Mesenchymal stem cell (in vitro differentiated cells and primary cell): ENCODE data around the gene KIF1B.

Experiments used
- DNase-seq: peaks from one replicate; pipeline ENCODE4 v3.0.0-alpha.2; 2013
- H2AFZ ChIP-seq: one replicate; pipeline ENCODE4 v1.6.1; 2013; ENCODE audit warnings: low read depth, mild to moderate bottlenecking, control low read depth, inconsistent platforms, low read length, moderate library complexity
- H2AK5ac ChIP-seq: 2 replicates; pipeline ENCODE4 v1.6.1; 2013; ENCODE audit warnings: low read length, moderate library complexity, mild to moderate bottlenecking, inconsistent platforms; ENCODE audit not compliant: severe bottlenecking
- H2BK120ac ChIP-seq: one replicate; pipeline ENCODE4 v1.6.1; 2013; ENCODE audit warnings: low read depth, mild to moderate bottlenecking, inconsistent platforms, low read length, moderate library complexity
- H2BK12ac ChIP-seq, 2 experiments: one replicate each; pipeline ENCODE4 v1.6.1; 2013; ENCODE audit warnings: inconsistent platforms in 2 of 2, low read length in 2 of 2, mild to moderate bottlenecking in 2 of 2, moderate library complexity in 2 of 2, control low read depth in 1 of 2
- H2BK15ac ChIP-seq: one replicate; pipeline ENCODE4 v1.6.1; 2013; ENCODE audit warnings: mild to moderate bottlenecking, low read depth, inconsistent platforms; ENCODE audit not compliant: poor library complexity, severe bottlenecking
- H2BK5ac ChIP-seq: 2 replicates; pipeline ENCODE4 v1.6.1; 2013; ENCODE audit warnings: low read depth, mild to moderate bottlenecking, low read length, control low read depth, inconsistent platforms; ENCODE audit not compliant: poor library complexity, severe bottlenecking
- H3K14ac ChIP-seq, 2 experiments: one replicate each; pipeline ENCODE4 v1.6.1; 2013; ENCODE audit warnings: inconsistent platforms in 2 of 2, low read length in 2 of 2, control low read depth in 1 of 2, mild to moderate bottlenecking in 1 of 2, moderate library complexity in 1 of 2
- H3K18ac ChIP-seq, 2 experiments: one replicate each; pipeline ENCODE4 v1.6.1; 2013; ENCODE audit warnings: inconsistent platforms in 2 of 2, low read length in 2 of 2, control low read depth in 1 of 2, low read depth in 1 of 2, mild to moderate bottlenecking in 1 of 2
- H3K23ac ChIP-seq, 2 experiments: one replicate each; pipeline ENCODE4 v1.6.1; 2013; ENCODE audit warnings: inconsistent platforms in 2 of 2, low read length in 2 of 2, mild to moderate bottlenecking in 2 of 2, moderate library complexity in 2 of 2, control low read depth in 1 of 2
- H3K27ac ChIP-seq: 2 replicates; pipeline ENCODE4 v1.5.1; 2013; ENCODE audit warnings: mild to moderate bottlenecking, moderate library complexity, low read length, control low read depth, inconsistent platforms; ENCODE audit not compliant: poor library complexity, severe bottlenecking
- H3K27me3 ChIP-seq, 2 experiments: 2 replicates each; pipeline versions ENCODE4 v1.6.1 to v1.7.0; 2013; ENCODE audit warnings: low read length in 2 of 2, mild to moderate bottlenecking in 2 of 2, moderate library complexity in 2 of 2, control low read depth in 1 of 2, inconsistent platforms in 1 of 2; ENCODE audit not compliant: control insufficient read depth in 1 of 2, insufficient read depth in 1 of 2
- H3K36me3 ChIP-seq, 2 experiments: 2 replicates each; pipeline versions ENCODE4 v1.6.1 to v1.7.0; 2013; ENCODE audit warnings: low read length in 2 of 2, control low read depth in 1 of 2, inconsistent platforms in 1 of 2, low read depth in 1 of 2, mild to moderate bottlenecking in 1 of 2; ENCODE audit not compliant: insufficient read depth in 2 of 2, control insufficient read depth in 1 of 2
- H3K4ac ChIP-seq, 2 experiments: one replicate each; pipeline ENCODE4 v1.6.1; 2013; ENCODE audit warnings: inconsistent platforms in 2 of 2, low read length in 2 of 2, mild to moderate bottlenecking in 2 of 2, moderate library complexity in 2 of 2, control low read depth in 1 of 2, low read depth in 1 of 2
- H3K4me1 ChIP-seq: 2 replicates; pipeline ENCODE4 v1.6.1; 2013; ENCODE audit warnings: low read depth, low read length, control low read depth; ENCODE audit not compliant: control insufficient read depth, insufficient read depth
- H3K4me2 ChIP-seq: 2 replicates; pipeline ENCODE4 v1.6.1; 2013; ENCODE audit warnings: low read length, mild to moderate bottlenecking, inconsistent platforms; ENCODE audit not compliant: poor library complexity, severe bottlenecking
- H3K4me3 ChIP-seq, 2 experiments: 2 replicates each; pipeline versions ENCODE4 v1.5.1 to v1.7.0; 2013; ENCODE audit warnings: low read length in 2 of 2, mild to moderate bottlenecking in 2 of 2, control low read depth in 1 of 2, low read depth in 1 of 2; ENCODE audit not compliant: insufficient read depth in 1 of 2
- H3K79me1 ChIP-seq: replicated peaks from 2 replicates; pipeline ENCODE4 v1.6.1; 2013; ENCODE audit warnings: mild to moderate bottlenecking, control low read depth, low read length, inconsistent platforms; ENCODE audit not compliant: poor library complexity, severe bottlenecking
- H3K9ac ChIP-seq: 2 replicates; pipeline ENCODE4 v1.7.0; 2013; ENCODE audit warnings: mild to moderate bottlenecking, low read length, moderate library complexity
- H3K9me3 ChIP-seq: 2 replicates; pipeline ENCODE4 v1.7.0; 2013; ENCODE audit warnings: mild to moderate bottlenecking, low read length; ENCODE audit not compliant: control insufficient read depth
- H4K8ac ChIP-seq: one replicate; pipeline ENCODE4 v1.6.1; 2013; ENCODE audit warnings: inconsistent platforms, mild to moderate bottlenecking, low read length, moderate library complexity
- H4K91ac ChIP-seq: one replicate; pipeline ENCODE4 v1.6.1; 2013; ENCODE audit warnings: mild to moderate bottlenecking, low read length, inconsistent platforms
- WGBS: methylation state at CpG from one replicate; pipeline ENCODE4 v1.1.7; 2013; ENCODE audit warnings: mixed read lengths; 5-methylcytosine and 5-hydroxymethylcytosine counted together

Gene KIF1B

DNA sequence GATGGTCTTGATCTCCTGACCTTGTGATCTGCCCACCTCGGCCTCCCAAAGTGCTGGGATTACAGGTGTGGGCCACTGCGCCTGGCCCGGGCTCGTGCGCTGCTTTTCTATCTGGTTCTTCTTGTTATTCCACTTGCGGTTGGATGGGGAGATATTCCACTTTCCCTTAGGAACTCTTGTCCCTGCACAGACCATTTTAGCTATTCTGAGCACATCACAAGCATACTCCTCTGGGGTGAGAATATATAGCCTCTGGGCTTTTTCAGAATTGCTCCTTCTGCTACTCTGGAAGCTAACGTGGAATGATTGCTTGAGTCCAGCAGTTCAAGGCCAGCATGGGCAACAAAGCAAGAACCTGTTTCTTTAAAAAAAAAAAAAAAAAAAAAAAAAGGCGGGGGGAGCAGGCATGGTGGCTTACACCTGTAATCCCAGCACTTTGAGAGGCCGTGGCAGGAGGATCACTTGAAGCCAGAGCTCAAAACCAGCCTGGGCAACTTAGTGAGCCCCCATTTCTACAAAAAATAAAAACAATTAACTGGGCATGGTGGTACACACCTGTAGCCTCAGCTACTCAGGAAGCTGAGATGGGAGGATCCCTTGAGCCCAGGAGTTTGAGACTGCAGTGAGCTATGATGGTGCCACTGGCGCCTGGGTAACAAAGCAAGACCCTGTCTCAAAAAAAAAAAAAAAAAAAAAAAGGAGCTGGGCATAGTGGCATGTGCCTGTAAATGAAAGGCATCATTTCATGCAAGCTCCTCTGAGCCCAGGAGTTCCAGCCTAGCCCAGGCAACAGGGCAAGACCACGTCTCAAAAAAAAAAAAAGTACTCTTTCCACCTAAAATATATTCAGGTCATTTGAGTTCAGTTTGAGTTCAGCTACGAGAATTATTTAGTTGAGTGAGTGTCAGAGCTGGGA lies 176.6 kb downstream of the KIF1B start:
- 91% methylated on average over 11 of the region's 12 CpGs for WGBS
- no peak overlapping the region for H3K4me2 ChIP-seq
- H3K4me1 ChIP-seq: peaks cover 2% of the 10 kb centered on the region
- H2AFZ ChIP-seq: no peak overlapping the region
- H2BK12ac ChIP-seq: no peak overlapping the region
- no peaks in the 10 kb centered on the region for H3K27me3 ChIP-seq
- no peak overlapping the region for H3K18ac ChIP-seq
- H2BK5ac ChIP-seq: no peak overlapping the region
- H2BK15ac ChIP-seq: no peak overlapping the region
- DNase-seq: no peak
- H3K9me3 ChIP-seq: no peaks in the 10 kb centered on the region
- H3K27ac ChIP-seq: peak overlapping the region; percentile 64
- no peak overlapping the region for H2AK5ac ChIP-seq
- peak overlapping the region in 1 of 2 experiments; percentile 59 for H3K4me3 ChIP-seq
- peak overlapping the region; percentile 24 for H2BK120ac ChIP-seq
- no peak overlapping the region for H4K8ac ChIP-seq
- no peak overlapping the region for H3K4ac ChIP-seq
- H3K9ac ChIP-seq: peak overlapping the region; percentile 86
- no peak overlapping the region for H4K91ac ChIP-seq
- no peak overlapping the region for H3K23ac ChIP-seq
- H3K79me1 ChIP-seq: peaks cover 3% of the 10 kb centered on the region
- H3K14ac ChIP-seq: no peak overlapping the region
- H3K36me3 ChIP-seq: peaks cover 3 to 13% of the 10 kb centered on the region in 2 experiments

DNA sequence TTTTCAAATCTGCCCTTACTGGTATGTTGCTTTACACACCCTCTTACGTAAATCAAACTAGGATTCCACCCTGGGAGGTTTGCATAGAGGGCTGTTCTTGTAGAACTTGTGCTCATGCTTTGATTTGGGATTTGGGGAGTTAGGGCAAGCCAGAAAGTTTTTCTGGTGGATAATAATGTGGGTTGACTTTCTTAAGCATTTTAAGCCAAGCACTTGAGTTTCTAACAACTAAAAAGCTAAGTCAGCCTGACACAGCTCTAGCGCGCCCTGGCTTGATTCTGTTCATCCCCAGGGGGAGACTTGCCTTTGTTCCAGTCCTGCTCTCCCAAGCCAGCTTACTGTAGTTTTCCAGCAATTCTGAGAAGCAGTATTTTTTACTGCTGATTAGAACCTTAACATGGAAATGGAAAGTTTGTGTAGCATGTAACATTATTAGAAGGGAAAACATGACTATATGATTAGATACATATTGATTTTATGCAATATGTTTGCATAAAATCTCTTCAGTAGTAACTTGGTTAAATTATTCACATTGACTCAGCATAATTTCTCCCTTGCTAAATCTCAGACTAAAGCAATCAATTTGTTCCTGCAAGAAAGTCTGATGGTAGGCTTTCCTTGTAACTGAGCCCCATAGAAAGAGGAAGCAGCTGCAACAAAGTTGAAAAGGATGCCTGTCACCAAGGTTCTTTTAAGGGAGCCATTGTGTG lies 177.5 kb downstream of the KIF1B start:
- Histone ChIP-seq H2BK15ac (no peak overlapping the region), H3K4ac (peak overlapping the region in 1 of 2 experiments; percentile 20), H3K23ac (no peak overlapping the region), H4K8ac (no peak overlapping the region), H3K18ac (no peak overlapping the region), H2BK120ac (peak overlapping the region; percentile 24), H3K9ac (peak overlapping the region; percentile 86), H3K4me1 (peaks cover 2% of the 10 kb centered on the region), H3K14ac (no peak overlapping the region), H2AFZ (no peak overlapping the region), H2AK5ac (no peak overlapping the region), H3K4me3 (peak overlapping the region in 1 of 2 experiments; percentile 59), H4K91ac (no peak overlapping the region), H3K27ac (peak overlapping the region; percentile 64), H3K27me3 (no peaks in the 10 kb centered on the region), H3K36me3 (peaks cover 3 to 13% of the 10 kb centered on the region in 2 experiments), H3K9me3 (no peaks in the 10 kb centered on the region), H3K4me2 (no peak overlapping the region), H2BK5ac (no peak overlapping the region), H3K79me1 (peaks cover 3% of the 10 kb centered on the region), H2BK12ac (no peak overlapping the region)
- DNase-seq: peak; percentile 66
- 60% methylated on average over 2 of the region's 3 CpGs for WGBS

DNA sequence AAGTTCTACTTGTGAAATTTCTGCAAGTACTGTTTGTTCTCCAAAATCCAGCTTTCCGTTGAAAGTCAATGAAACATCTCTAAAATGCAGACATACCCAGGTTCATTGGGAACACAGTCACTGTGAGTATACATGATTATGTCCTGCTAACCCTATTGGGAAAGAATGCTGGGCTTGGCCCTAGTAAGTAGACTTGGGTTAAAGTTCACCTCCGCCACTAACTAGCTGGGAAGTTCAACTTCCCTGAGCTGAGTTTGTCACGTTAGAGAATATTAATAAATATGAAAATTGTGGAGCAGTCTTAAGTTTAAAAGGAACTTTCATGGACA lies 178.0 kb downstream of the KIF1B start:
- WGBS: 89% methylated on average over 2 of the region's 3 CpGs
- Histone ChIP-seq H3K4me2 (no peak overlapping the region), H4K91ac (no peak overlapping the region), H3K27ac (no peak overlapping the region), H3K36me3 (peaks cover 3 to 12% of the 10 kb centered on the region in 2 experiments), H2BK120ac (no peak overlapping the region), H4K8ac (no peak overlapping the region), H2BK12ac (peak overlapping the region; percentile 18 to 34), H2AFZ (no peak overlapping the region), H3K9me3 (no peaks in the 10 kb centered on the region), H3K23ac (no peak overlapping the region), H3K4ac (no peak overlapping the region), H3K4me3 (peak overlapping the region in 1 of 2 experiments; percentile 59), H3K27me3 (no peaks in the 10 kb centered on the region), H2AK5ac (no peak overlapping the region), H3K9ac (peak overlapping the region; percentile 86), H3K79me1 (peaks cover 3% of the 10 kb centered on the region), H3K14ac (no peak overlapping the region), H2BK15ac (no peak overlapping the region), H3K4me1 (peaks cover 2% of the 10 kb centered on the region), H3K18ac (no peak overlapping the region), H2BK5ac (no peak overlapping the region)
- DNase-seq: no peak
